ENCODE measurements around the gene RESP18.

Gene RESP18

DNA sequence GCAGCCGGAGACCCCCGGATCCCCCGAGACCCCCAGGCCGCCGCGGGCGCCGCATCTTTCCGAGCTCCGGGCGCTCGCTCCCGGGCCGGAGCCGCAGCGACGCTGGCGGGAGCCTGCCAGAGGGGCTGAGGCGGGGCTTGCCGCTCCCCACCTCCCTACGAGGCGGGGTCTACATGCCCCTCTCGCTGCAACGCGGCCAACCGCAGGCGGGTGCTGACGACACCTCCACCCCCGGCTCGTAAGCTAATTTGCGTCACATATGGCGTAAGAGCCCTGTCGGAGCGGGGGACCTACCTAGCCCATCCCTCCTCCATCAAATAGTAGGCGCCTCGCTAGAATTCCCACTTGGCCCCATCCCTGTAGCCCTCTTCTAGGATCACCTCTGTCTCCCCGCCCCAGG, 23.3 kb downstream of the RESP18 start, which contains the start of gene PTPRN:
PTPRN (minus strand) TSS at position 124 of the 400 bp plus-strand sequence; CDS start at position 55, 69 bp downstream.
- peak within 1 kb of the TSS; percentile 27 for H3K4me3 ChIP-seq (replicated peaks; ENCODE audit: low read depth, low read length)
- DNase-seq (ENCODE audit: extremely low read depth, low read depth), result no peak
- TF ChIP-seq, protein P1, sequence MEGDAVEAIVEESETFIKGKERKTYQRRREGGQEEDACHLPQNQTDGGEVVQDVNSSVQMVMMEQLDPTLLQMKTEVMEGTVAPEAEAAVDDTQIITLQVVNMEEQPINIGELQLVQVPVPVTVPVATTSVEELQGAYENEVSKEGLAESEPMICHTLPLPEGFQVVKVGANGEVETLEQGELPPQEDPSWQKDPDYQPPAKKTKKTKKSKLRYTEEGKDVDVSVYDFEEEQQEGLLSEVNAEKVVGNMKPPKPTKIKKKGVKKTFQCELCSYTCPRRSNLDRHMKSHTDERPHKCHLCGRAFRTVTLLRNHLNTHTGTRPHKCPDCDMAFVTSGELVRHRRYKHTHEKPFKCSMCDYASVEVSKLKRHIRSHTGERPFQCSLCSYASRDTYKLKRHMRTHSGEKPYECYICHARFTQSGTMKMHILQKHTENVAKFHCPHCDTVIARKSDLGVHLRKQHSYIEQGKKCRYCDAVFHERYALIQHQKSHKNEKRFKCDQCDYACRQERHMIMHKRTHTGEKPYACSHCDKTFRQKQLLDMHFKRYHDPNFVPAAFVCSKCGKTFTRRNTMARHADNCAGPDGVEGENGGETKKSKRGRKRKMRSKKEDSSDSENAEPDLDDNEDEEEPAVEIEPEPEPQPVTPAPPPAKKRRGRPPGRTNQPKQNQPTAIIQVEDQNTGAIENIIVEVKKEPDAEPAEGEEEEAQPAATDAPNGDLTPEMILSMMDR (IDR thresholded peaks at IDR 0.05; ENCODE audit: low read depth, low read length, missing control alignments), result no peak

DNA sequence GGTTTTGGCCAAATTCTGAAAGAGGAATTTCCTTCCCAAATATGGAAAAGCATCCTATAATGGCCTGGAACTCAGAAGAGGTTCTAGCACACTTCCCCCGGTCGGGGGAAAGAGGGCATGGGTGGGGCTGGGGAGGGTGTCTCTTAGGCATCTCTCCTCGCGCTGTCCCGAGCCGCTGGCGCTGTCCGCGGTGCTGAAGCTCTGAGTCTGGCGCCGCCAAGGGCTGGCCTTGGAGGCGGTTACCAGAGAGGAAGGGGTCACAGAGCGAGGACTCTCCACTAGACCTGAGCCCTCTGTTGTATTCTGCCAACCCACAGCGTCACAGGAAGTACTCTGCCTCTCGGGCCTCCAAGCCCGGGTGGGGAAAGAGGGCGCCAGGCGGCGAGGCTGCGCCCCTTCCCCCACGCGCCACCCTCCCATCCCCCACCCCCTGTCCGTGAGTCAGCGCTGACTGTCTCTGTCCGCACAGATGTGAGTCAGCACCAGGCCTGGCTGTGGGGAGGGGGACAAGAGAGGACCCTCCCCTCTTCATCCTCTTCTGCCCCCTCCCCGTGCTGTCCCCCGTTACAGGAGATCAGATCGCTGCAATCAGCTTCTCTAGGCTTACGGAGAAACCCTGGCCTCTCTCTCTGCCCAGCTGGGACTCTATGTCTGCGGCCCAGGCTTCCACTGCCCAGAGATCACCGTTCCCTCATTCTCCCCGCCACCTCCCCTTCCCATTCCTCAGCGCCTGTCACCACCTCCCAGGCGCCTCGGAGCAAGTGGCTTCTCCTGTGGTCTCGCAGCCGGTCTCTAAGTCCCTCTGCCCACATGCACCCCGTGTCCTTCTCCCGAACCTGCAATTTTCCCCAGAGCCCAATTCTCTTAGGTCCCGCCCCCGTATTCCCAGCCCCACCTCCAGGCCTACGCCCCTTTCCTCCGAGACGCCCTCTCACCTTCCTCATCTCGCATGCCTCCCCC, 24.1 kb downstream of the RESP18 start:
- TF ChIP-seq, protein P1 (IDR thresholded peaks at IDR 0.05; ENCODE audit: low read depth, low read length, missing control alignments), result no peak
- DNase-seq (ENCODE audit: extremely low read depth, low read depth), result no peak
- H3K4me3 ChIP-seq (replicated peaks; ENCODE audit: low read depth, low read length), result peak overlapping the region; percentile 27

DNA sequence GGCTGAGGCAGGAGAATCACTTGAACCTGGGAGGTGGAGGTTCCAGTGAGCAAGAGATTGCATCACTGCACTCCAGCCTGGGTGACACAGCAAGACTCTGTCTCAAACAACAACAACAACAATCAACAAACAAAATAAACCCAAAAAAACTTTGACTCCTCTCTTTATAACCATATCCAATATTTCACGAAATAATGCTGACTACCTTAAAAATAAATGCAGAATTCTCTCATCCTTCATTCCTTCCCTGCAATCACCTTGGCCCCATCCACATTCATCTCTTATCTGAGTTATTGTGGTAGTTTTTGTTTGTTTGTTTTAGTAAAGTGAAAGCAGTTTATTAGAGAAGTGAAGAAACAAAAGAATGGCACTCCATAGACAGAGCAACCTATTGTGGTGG, 26.5 kb downstream of the RESP18 start:
- DNase-seq (ENCODE audit: extremely low read depth, low read depth), result no peak
- H3K4me3 ChIP-seq (replicated peaks; ENCODE audit: low read depth, low read length), result no peak overlapping the region
- TF ChIP-seq, protein P1 (IDR thresholded peaks at IDR 0.05; ENCODE audit: low read depth, low read length, missing control alignments), result no peak

DNA sequence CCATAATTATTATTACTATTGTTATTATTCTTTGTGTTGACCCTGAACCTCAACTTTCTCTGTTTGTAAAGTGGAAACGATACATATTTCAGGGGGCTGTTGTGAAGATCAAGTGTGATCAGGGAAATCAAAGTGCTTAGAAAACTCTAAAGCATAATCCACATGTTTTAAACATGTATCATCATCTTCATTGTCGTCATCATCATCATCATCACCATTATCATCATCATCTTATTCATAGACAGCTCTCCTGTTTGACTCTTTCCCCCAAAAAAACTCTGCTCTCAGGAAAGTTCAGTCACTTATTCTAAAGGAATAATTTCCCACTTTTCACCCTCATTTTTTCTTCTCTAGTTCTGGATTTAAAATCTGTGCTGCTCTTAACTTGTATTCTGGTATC, 28.3 kb downstream of the RESP18 start:
- no peak for DNase-seq (ENCODE audit: extremely low read depth, low read depth)
- TF ChIP-seq, protein P1 (IDR thresholded peaks at IDR 0.05; ENCODE audit: low read depth, low read length, missing control alignments), result no peak

DNA sequence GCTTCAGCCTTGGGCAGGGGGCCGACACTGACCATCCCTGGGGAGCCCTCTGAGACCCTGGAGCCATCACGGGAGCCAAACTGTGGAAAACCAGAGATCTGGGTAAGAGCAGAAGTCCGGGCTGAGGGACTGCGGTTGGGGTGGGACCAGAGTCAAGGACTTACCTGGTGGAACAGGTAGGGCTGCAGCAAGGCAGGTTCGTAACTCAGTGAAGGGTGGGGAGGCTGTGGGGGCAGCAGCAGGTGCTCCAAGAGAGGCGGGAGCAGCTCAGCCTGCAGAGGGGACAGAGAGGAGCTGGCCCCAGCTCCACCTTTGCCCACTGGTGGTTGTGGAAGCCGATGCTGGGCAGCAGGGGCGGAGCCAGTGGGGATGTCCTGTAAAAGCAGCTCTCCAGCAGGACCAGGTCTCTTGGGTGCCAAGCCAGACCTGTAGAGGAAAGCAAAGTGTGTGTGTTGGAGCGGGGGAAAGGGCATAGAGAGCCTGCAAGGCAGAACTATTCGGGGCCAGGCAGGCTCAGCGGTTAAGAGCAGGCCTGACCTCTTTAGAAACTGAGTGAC, 30.1 kb downstream of the RESP18 start:
- TF ChIP-seq, protein P1 (IDR thresholded peaks at IDR 0.05; ENCODE audit: low read depth, low read length, missing control alignments), result no peak
- no peak overlapping the region for H3K4me3 ChIP-seq (replicated peaks; ENCODE audit: low read depth, low read length)
- DNase-seq (ENCODE audit: extremely low read depth, low read depth), result no peak

More for the DNA sequence above, 28.3 kb downstream of the RESP18 start:
- no peak overlapping the region for H3K4me3 ChIP-seq (replicated peaks; ENCODE audit: low read depth, low read length)

DNA sequence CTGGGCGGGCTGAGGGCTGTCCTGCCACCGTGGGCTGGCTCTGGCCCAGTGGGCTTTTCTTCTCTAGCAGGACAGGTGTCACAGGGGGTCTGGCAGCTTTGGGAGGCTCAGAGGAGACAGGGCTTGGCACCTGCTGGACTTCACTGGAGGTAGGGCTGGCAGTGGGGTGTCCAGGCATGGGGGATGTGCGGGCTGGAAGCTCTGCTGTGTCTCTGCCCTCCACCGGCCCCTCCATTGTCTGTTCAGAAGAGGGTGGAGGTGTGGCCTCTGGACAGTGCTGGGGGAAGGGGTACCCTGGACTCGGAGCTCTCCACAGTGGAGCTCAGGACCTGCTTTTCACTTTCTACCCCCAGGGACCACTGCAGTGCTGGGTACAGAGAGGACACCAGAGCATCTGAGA, 32.5 kb downstream of the RESP18 start:
- no peak overlapping the region for H3K4me3 ChIP-seq (replicated peaks; ENCODE audit: low read depth, low read length)
- TF ChIP-seq, protein P1 (IDR thresholded peaks at IDR 0.05; ENCODE audit: low read depth, low read length, missing control alignments), result no peak
- no peak for DNase-seq (ENCODE audit: extremely low read depth, low read depth)
